Iris pigment epithelial cell (primary cell): Measurements from ENCODE around the gene AKAP6.

Experiments used
- DNase-seq: peaks from one replicate; pipeline ENCODE4 v3.0.0-alpha.2; 2011; ENCODE audit warnings: low read depth

Gene AKAP6

GRCh38 chr14:32412103-32412502 is 83.0 kb downstream of the AKAP6 start:
- no peak for DNase-seq

- DNase-seq, result no peak
Observed at GRCh38 chr14:32412532-32412931, 83.4 kb downstream of the AKAP6 start.

- DNase-seq, result peak; percentile 61
Observed at GRCh38 chr14:32413967-32414640, 85.0 kb downstream of the AKAP6 start.

GRCh38 chr14:32414808-32415255 is 85.7 kb downstream of the AKAP6 start:
- peak; percentile 85 for DNase-seq

GRCh38 chr14:32417956-32418552 is 89.0 kb downstream of the AKAP6 start:
- peak; percentile 74 for DNase-seq

- DNase-seq, result peak; percentile 15
Observed at GRCh38 chr14:32419429-32419828, 90.3 kb downstream of the AKAP6 start.

GRCh38 chr14:32421781-32422180 is 92.7 kb downstream of the AKAP6 start:
- no peak for DNase-seq

GRCh38 chr14:32422440-32422839 is 93.3 kb downstream of the AKAP6 start:
- no peak for DNase-seq

GRCh38 chr14:32426028-32426427 is 96.9 kb downstream of the AKAP6 start:
- DNase-seq, result no peak

GRCh38 chr14:32426586-32427388 is 97.7 kb downstream of the AKAP6 start:
- DNase-seq, result no peak

- DNase-seq, result no peak
Observed at GRCh38 chr14:32427726-32428528, 98.8 kb downstream of the AKAP6 start.

- DNase-seq, result no peak
Observed at GRCh38 chr14:32428875-32429274, 99.8 kb downstream of the AKAP6 start.

- peak; percentile 90 for DNase-seq
Observed at GRCh38 chr14:32430326-32430725, 101.2 kb downstream of the AKAP6 start.

- no peak for DNase-seq
Observed at GRCh38 chr14:32432813-32433538, 103.9 kb downstream of the AKAP6 start.

- no peak for DNase-seq
Observed at GRCh38 chr14:32434180-32434579, 105.1 kb downstream of the AKAP6 start.

- DNase-seq, result no peak
Observed at GRCh38 chr14:32434880-32435279, 105.8 kb downstream of the AKAP6 start.

- no peak for DNase-seq
Observed at GRCh38 chr14:32435411-32435810, 106.3 kb downstream of the AKAP6 start.

GRCh38 chr14:32436993-32437392 is 107.9 kb downstream of the AKAP6 start:
- no peak for DNase-seq

- DNase-seq, result no peak
Observed at GRCh38 chr14:32438517-32438916, 109.4 kb downstream of the AKAP6 start.

GRCh38 chr14:32443890-32444661 is 115.0 kb downstream of the AKAP6 start:
- DNase-seq, result no peak

GRCh38 chr14:32447371-32447770 is 118.3 kb downstream of the AKAP6 start:
- no peak for DNase-seq
